GM20000 (cell line): ENCODE measurements around the gene NRAP.

Experiments
- DNase-seq: peaks from one replicate; pipeline ENCODE4 v3.0.0; 2012; ENCODE audit warnings: low spot score
- TF ChIP-seq, protein P1 (sequence below): IDR thresholded peaks from 2 replicates; pipeline ENCODE4 v1.5.1; 2012; ENCODE audit warnings: mild to moderate bottlenecking, control low read depth; ENCODE audit errors: extremely low read depth, missing control alignments

The NRAP gene

DNA sequence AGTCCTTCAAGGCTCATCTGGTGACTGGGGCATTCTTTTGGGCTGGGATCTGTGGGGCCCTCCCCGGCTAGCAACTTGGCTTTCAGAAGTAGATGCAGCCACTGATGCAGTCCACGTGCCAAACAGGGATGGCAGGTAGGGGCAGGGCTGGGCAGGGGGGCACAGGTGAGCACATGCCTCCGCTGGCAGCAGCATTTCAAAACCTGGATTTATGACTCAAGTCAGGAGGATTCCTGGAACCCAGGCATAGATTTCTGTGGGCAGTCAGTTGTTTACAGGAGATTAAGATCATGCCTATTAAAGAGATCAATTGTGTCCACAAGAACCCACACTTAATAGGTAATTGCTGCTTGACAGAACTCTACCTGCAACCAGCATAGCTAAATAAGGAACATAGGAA is 111.8 kb downstream of the NRAP start:
- DNase-seq: no peak
- TF ChIP-seq, protein P1, sequence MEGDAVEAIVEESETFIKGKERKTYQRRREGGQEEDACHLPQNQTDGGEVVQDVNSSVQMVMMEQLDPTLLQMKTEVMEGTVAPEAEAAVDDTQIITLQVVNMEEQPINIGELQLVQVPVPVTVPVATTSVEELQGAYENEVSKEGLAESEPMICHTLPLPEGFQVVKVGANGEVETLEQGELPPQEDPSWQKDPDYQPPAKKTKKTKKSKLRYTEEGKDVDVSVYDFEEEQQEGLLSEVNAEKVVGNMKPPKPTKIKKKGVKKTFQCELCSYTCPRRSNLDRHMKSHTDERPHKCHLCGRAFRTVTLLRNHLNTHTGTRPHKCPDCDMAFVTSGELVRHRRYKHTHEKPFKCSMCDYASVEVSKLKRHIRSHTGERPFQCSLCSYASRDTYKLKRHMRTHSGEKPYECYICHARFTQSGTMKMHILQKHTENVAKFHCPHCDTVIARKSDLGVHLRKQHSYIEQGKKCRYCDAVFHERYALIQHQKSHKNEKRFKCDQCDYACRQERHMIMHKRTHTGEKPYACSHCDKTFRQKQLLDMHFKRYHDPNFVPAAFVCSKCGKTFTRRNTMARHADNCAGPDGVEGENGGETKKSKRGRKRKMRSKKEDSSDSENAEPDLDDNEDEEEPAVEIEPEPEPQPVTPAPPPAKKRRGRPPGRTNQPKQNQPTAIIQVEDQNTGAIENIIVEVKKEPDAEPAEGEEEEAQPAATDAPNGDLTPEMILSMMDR: no peak

DNA sequence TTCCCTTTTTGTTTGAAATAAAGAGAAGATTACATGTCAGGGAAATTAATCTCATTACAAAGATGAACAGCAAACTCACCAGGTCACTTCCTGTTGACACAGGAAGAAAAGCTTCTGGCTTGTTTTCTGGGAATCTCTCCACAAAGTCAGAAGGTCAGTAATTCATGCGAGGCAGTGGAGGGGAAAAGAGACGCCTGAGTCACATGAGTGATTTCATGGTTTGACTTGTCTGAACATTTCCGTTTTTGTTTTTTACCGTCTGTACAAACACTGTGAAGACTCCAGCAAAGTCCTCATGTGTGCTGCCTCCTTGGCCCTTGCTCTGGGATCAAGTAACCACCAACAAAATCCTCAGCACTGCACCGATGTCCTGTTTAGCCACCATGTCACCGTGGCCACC is 113.5 kb downstream of the NRAP start:
- TF ChIP-seq, protein P1: no peak
- peak; percentile 14 for DNase-seq

DNA sequence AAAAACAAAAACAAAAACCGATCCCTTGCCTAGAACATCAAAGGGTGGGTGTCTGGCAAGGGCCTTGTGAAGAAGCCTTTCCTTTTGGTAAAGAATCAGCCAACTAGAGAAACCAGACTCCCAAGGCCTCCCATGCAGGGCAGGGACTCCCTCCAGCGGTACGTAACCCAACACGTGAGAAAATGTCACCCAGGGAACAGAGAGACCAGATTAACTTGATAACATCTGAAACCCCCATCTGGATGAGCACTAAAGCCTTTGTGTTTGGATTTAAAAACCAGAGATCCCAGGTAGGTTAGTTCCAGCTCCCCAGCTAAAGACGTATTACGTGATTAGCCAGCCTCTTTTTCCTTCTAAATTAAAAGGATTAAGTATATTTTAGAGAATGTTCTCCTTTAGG is 114.0 kb downstream of the NRAP start:
- no peak for DNase-seq
- TF ChIP-seq, protein P1: no peak

DNA sequence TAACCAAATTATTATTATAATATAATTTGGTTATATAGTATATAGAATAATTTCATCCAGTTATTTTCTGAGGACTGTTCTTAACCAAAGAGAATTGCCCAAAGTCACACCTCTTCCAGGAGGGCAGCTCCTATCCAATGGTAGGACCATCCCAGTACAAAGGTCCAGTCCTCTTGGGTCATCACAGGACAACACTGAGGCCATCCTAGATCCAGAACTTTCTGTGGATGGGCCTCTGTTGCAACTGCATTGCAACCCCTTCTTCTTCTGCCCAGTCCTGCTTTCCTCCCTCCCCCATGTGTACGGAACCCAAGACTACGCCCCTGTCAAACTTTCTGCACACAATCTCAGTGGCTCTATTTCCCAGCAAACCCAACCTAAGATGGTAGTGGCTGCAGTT is 116.4 kb downstream of the NRAP start:
- TF ChIP-seq, protein P1: no peak
- no peak for DNase-seq

DNA sequence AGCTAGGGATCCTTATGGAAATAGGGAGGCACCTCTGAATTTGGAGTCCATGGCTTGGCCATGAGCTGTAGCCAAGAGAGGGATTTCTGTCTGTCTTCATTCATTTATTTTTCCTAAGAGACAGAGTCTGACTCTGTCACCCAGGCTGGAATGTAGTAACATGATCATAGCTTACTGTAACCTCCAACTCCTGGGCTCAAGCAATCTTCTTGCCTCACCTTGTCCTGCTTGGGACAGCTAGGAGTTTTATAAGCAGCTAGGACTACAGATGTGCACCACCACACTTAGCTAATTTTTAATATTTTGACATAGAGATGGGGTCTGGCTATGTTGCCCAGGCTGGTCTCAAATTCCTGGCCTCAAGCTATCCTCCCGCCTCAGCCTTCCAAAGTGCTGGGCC is 119.4 kb downstream of the NRAP start:
- TF ChIP-seq, protein P1: no peak
- DNase-seq: no peak

DNA sequence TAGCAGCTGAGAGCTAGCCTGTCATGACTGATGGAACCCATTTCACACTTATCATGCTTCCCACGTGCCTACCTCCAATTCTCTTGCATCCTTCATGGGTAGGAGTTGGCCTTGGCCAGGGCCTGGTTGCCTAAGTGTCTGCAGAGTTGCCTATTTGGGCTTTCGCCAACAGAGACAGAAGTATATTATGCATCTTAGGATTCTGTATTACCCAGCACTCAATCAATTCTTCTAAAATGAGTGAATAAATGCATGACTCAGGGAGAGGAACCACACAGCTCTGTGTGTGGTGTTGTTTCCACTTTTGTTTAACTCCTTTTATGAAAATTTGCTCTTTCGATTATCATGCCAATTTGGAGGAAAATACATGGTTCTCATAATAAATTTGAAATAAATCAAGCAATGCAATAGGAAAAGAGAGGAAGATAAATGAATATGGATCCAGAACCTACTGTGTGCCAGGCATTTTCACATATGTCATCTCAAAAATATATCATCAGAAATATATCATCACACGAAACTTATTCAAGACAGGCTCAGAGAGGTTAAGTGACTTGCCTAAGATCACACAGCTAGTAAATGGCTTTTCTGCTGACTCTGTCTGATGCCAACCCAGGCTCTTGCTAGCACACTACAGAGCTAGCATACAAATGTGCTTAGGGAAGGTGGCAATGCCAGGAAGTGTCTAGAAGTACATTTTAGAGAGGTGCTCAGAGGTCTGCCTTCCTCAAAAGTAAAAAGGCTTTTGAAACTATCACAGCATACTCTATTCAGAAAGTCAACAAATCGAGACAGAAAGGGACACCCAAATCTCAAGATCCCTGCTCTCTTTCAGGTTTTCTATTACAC is 120.5 kb downstream of the NRAP start:
- no peak for DNase-seq

DNA sequence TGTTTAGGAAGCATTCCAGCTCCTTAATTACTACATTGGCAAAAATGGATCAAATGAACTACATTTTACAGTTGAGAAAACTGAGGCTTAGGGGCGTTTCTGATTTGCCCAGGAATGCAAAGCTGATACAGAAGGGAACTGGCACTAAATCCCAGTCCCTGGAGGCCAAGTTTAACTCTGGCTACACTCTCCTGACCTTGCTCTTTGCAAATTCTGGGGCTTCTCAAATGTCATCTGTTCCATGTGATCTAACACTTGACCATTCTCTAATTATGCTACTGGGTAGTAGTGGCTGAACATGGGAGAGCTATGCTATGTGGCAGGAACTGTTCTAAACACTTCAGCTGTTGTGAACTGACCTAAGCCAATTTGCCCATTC is 122.3 kb downstream of the NRAP start:
- TF ChIP-seq, protein P1: no peak
- no peak for DNase-seq

More for the DNA sequence above, 120.5 kb downstream of the NRAP start:
- TF ChIP-seq, protein P1: no peak
